HG03097 (cell line): ENCODE results near the gene NKAIN4.

Experiments
- ATAC-seq: cut with Tn5 transposase; IDR thresholded peaks from one replicate; pipeline ENCODE4 v1.9.1; 2021; ENCODE audit not compliant: unreplicated experiment, low FRiP score

NKAIN4 gene

DNA sequence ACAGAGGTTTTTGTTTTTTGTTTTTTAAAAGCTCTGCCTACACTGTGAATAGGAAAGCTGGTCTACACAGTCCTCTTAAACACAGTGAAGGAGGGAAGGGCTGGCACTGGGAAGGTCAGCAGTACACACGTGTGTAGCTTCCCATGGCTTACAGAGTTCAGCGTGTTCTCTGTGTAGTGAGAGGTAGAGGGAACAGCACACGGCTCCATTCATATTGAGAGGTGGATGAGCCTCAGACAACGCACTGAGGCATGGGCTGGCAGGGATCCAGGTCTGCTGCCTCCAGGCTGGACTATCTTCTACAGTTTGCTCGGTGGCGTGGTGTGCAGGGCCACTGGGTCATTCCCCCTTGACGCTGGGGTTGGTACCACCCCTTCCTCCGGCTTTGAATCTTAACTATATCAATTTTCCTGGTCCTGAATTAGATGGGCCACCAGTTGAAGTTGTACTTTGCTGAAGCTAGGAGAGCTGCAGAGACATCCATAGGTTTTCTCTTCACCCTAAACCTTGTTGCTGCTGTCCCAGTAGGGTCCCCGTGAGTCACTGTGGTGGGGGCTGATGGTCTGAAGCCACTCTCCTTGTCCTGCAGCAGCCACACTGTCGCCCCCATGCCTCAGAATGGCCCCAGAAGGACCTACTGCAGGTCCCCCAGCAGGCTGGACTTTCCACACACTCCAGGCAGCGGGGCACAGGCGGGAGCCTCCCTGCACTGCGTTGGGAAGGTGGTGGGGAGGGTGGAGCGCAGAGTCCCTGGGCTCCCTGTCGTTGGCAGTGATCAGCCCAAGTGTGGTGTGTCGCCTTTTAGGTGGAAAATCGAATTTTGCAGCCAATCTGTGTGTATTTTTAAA lies 20.3 kb upstream of the NKAIN4 start:
- no peak for ATAC-seq

DNA sequence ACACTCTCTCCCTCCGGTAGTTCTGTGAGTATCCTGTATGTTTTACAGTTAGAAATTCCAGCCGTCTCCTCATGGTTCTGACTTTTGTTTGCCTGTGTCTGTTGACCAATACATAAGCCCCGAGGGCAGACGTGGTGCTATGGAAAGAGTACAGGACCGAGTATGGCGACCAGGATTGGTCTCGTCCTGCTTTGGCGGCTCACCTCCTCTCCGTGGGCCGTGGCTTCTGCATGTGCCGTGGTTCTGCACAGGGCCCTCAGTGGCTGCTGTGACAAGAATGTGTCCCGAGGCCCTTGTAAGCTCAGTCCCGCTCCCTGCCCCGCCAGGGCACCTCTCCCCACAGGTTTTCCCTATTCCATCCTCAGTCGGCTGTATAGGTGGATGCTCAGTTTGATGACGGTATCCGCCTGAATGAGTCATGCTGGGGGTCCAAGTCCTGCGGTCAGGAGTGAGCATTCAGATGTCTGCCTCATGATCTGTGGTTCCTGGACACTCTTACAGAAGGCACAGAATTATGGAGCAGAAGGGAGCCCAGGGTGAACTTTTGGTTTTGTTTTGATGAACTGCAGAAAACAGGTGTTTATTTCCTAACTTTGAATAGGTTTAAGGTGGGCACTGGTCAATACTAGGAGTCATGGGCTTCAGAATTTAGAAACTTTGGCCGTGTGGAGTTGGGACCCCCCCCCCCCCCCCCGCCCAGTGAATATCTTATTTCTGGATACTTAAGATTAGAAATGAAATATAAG lies 19.5 kb upstream of the NKAIN4 start:
- no peak for ATAC-seq

DNA sequence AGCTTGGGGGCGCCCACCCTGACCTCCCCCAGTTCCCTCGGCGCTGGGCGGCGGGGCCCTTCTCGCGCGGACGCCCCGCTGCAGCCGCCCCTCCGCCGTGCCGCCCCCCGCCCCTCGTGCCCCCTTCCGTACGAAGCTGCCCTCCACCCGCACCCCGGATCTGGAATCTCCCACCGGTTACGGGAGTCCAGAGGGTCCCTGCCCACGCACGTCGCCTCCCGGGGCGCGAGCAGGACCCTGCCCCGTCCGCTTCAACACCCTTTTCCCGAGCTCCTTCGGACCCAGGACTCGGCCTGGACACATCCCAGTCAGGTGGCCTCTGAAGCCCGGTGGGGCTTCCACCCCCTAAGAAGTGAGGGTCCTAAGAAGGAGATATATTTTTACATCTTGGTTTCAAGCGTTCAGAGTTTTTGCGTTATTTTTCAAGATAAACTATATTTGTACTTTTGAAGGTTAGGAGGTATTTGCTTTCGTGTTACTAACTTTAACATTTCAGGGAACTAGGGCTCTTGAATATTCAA lies 18.9 kb upstream of the NKAIN4 start:
- no peak for ATAC-seq

GRCh38 chr20:63272105-63273058 lies 18.1 kb upstream of the NKAIN4 start, which contains the start of gene ARFGAP1:
TSS of gene ARFGAP1 (plus strand) at chr20:63272813. CDS start at chr20:63275581, 2,768 bp downstream.
- ATAC-seq = no peak

GRCh38 chr20:63270606-63271325 lies 16.5 kb upstream of the NKAIN4 start:
- no peak for ATAC-seq

- ATAC-seq = no peak
These were observed 15.5 kb upstream of the NKAIN4 start for GRCh38 chr20:63269724-63270123.

DNA sequence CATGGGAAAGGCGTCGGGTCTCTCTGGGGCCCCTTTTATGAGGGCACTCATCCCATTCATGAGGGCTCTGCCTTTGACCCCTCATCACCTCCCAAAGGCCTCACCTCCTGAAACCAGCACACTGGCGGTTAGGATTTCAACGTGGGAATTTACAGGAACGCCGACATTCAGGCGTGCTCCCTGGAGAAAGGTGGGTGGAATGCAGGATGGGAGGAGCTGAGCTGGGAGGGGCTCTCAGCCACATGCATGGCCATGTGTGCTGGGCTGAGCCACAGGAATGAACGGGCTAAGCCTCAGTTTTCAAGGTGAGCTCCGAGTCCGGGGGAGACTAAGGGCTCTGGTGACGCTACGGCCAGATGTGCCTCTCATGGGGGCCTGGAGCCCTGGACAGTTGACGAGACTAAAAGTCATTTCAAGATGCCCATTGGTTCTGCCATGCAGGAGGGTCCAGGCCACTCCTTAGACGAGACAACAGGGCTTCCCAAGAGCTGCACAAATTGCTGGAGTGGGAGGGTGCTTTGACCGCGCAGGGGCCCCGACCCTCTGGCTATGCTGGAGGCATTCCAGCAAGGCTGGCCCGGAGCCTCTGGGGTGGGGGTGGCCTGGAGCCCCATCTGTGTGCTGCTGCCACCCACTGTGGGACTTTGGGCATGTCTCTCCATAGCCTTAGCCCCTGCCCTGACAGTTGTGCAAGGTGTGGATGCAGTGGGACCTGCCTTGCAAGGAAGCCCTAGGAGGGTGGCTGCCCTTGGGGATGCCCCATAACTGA lies 14.6 kb upstream of the NKAIN4 start:
- ATAC-seq = no peak

- no peak for ATAC-seq
These were observed 14.0 kb upstream of the NKAIN4 start for GRCh38 chr20:63268256-63268655.

DNA sequence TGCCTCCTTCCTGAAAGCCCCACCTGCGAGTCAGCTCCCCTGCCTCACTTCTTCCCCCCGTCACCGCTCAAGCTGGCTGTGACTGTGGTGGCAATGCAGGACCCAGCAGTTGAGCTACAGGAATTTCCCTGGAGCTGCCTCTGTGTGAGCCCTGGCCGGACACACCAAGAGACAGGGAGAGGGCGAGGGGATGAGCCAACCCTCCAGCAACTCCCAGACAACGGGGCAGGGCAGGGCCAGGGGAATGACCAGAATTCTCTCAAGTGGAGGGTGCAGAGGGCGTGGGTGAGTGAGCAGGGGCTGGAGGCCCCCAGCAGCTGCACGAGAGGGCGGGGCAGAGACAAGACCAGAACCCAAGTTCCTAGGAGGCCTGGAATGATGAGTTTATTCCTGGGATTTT lies 13.4 kb upstream of the NKAIN4 start:
- ATAC-seq = no peak

GRCh38 chr20:63265891-63266515 lies 11.7 kb upstream of the NKAIN4 start:
- ATAC-seq = no peak

- no peak for ATAC-seq
These were observed 10.3 kb upstream of the NKAIN4 start for GRCh38 chr20:63264519-63264918.

GRCh38 chr20:63264000-63264399 lies 9.7 kb upstream of the NKAIN4 start:
- no peak for ATAC-seq

DNA sequence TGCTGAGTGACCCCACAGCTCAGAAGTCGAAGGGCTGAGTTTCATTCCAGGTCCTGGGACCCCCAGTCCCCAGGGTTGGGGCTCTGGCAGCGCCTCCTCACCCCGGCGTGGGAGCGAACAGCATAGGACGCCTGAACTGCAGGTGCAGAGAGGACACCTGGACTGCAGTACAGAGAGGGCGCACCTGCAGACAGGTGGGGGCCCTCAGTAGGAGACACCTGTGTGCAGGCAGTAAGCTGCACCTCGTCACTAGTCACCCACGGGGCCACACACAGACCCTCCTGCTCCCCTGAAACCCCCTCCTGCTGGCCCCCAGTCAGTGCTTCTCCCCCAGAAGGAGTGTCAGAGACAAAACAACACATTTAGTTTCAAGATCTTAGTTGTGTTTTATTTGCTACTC lies 8.6 kb upstream of the NKAIN4 start:
- ATAC-seq = no peak

- no peak for ATAC-seq
These were observed 7.7 kb upstream of the NKAIN4 start for GRCh38 chr20:63261795-63262528.

- ATAC-seq = no peak
These were observed 7.0 kb upstream of the NKAIN4 start for GRCh38 chr20:63261060-63261794.

- no peak for ATAC-seq
These were observed 6.3 kb upstream of the NKAIN4 start for GRCh38 chr20:63260521-63260920.

GRCh38 chr20:63259734-63260460 lies 5.6 kb upstream of the NKAIN4 start:
- no peak for ATAC-seq
